ENCODE results near the gene RNF34. TPM values are rescaled to one million over a fixed set of nuclear protein-coding genes. Genes with fewer than 3 reads are reported as not detected.
A peak's percentile ranks its signal among the peaks of the same experiment; 100 is the strongest.

The RNF34 gene
- total and polyA plus RNA-seq, 4 experiments from 2014 or later = 61.3 to 95.3 (median 86.7) TPM

DNA sequence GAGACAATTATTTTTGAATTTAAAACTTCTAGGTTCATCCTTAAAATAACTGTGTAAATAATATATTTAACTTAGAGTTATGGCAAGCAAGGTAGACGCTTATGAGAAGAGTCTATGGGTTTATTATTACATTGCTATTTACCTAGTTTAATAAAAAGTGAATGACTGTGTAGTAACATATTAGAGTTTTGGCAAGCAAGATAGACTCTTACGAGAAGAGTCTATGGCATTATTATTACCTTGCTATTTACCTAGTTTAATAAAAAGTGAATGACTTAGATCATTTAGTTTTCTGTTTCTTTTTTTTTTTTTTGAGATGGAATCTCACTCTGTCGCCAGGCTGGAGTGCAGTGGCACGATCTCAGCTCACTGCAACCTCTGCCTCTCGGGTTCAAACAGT, 3.8 kb downstream of the RNF34 start:
- H3K9me3 ChIP-seq (ENCODE audit: control insufficient read depth in 1 of 2, low read length in 2 of 2) = no peaks in the 10 kb centered on the region
- H3K4me1 ChIP-seq (ENCODE audit: insufficient read depth, low read length) = peaks cover 47% of the 10 kb centered on the region
- CTCF ChIA-PET (ENCODE audit: partially characterized antibody) = no interaction called here
- Mint-ChIP-seq H3K9me3 (no peaks in the 10 kb centered on the region), H3K27ac (no peak overlapping the region), H3K27me3 (no peaks in the 10 kb centered on the region), H3K4me3 (peak overlapping the region in 1 of 8 donors; percentile 13), H3K36me3 (peaks cover 16 to 60% of the 10 kb centered on the region in 2 donors), H3K4me1 (peaks cover 31 to 76% (median 45%) of the 10 kb centered on the region in 4 donors)
- no peak overlapping the region for H3K27ac ChIP-seq (ENCODE audit: low read depth, low read length)
- no peak overlapping the region for H3K4me3 ChIP-seq (ENCODE audit: low read length in 2 of 2)
- POLR2A ChIA-PET (ENCODE audit: partially characterized antibody) = no interaction called here
- peaks cover 31% of the 10 kb centered on the region for H3K36me3 ChIP-seq (ENCODE audit: insufficient read depth, low read length)
- no peaks in the 10 kb centered on the region for H3K27me3 ChIP-seq (ENCODE audit: insufficient read depth, low read length)
- intact Hi-C loops (cut with micrococcal nuclease) = loop anchor here (10.0 kb wide), 2 partner anchors 271 to 821 kb away; partner anchors contain the start of gene DIABLO
- no peak for DNase-seq

DNA sequence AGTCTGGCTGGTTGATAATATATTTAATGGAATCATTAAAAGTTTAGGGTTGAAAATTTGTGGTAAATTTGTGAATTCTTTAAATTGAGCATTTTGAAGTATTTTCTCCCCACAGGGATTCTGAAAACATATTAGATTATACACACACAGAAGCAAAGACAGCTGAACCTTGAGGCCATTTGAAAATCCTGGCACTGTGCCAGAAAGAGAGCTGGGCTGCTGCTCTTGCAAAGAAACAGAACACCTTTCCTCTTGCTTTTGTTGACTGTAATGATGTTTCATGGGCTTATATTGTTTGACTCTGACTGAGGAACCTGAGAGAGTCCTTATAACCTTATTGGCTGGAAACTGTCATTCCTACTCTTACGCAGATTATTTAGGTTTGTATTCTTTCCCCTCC, 4.8 kb downstream of the RNF34 start:
- no peaks in the 10 kb centered on the region for H3K27me3 Mint-ChIP-seq
- Histone ChIP-seq H3K36me3 (ENCODE audit: insufficient read depth, low read length) (peaks cover 31% of the 10 kb centered on the region), H3K9me3 (ENCODE audit: control insufficient read depth in 1 of 2, low read length in 2 of 2) (no peaks in the 10 kb centered on the region), H3K4me3 (ENCODE audit: low read length in 2 of 2) (no peak overlapping the region), H3K27me3 (ENCODE audit: insufficient read depth, low read length) (no peaks in the 10 kb centered on the region), H3K4me1 (ENCODE audit: insufficient read depth, low read length) (peaks cover 39% of the 10 kb centered on the region), H3K27ac (ENCODE audit: low read depth, low read length) (no peak overlapping the region)
- peaks cover 28 to 71% (median 43%) of the 10 kb centered on the region in 4 donors for H3K4me1 Mint-ChIP-seq
- H3K9me3 Mint-ChIP-seq = no peaks in the 10 kb centered on the region
- DNase-seq = no peak
- H3K27ac Mint-ChIP-seq = peak overlapping the region in 3 of 7 donors; percentile 11 to 56 (median 22)
- H3K36me3 Mint-ChIP-seq = peaks cover 16 to 62% of the 10 kb centered on the region in 2 donors
- CTCF ChIA-PET (ENCODE audit: partially characterized antibody) = no interaction called here
- POLR2A ChIA-PET (ENCODE audit: partially characterized antibody) = no interaction called here
- intact Hi-C loops (cut with micrococcal nuclease) = loop anchor here (10.0 kb wide), 2 partner anchors 270 to 820 kb away; partner anchors contain the start of gene DIABLO
- H3K4me3 Mint-ChIP-seq = peak overlapping the region in 1 of 8 donors; percentile 8

DNA sequence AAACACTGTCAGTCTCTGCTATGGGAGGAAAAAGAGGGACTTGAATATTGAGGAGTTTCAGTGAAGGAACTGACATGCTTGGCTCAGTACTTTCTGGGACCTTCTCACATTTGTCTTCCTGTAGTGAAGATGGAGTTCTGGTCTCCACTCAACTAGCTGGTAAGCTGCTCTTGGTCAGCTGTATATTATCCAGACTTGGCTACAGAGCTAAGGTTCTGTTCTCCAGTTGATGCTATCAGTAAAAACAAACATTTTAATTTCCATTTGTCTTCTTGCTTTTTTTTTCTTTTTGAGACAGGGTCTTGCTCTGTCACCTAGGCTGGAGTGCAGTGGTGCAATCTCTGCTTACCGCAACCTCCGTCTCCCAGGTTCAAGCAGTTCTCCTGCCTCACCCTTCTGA, 5.3 kb downstream of the RNF34 start:
- intact Hi-C loops (cut with micrococcal nuclease) = loop anchor here (10.0 kb wide), 2 partner anchors 270 to 820 kb away; partner anchors contain the start of gene DIABLO
- H3K27ac Mint-ChIP-seq = peak overlapping the region in 1 of 7 donors; percentile 56

DNA sequence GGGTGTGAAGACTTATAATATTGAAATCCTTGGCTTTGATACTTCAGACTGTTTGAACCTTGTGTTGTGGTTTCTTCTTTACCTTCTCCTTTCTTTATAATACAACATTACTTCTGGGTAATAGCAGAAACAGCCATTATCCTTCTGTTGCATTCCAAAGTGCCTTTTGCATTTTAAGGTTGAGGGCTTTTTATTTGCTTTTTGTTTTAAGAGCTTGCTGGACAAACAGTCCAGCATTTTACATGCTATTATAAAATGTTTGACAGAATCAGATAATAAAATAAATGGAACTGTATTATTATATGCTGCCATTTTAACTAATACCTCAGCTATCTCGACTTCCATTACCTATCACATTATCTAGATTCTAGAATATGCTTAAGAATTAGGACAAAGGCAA, 14.0 kb downstream of the RNF34 start:
- Mint-ChIP-seq H3K4me1 (peaks cover 14 to 44% (median 29%) of the 10 kb centered on the region in 4 donors), H3K36me3 (peaks cover 23 to 52% of the 10 kb centered on the region in 2 donors), H3K9me3 (no peaks in the 10 kb centered on the region), H3K4me3 (no peak overlapping the region), H3K27ac (peak overlapping the region in 2 of 7 donors; percentile 13 to 55), H3K27me3 (no peaks in the 10 kb centered on the region)
- no peak overlapping the region for H3K4me3 ChIP-seq (ENCODE audit: low read length in 2 of 2)
- no peak for DNase-seq
- H3K27ac ChIP-seq (ENCODE audit: low read depth, low read length) = no peak overlapping the region
- no peaks in the 10 kb centered on the region for H3K27me3 ChIP-seq (ENCODE audit: insufficient read depth, low read length)
- CTCF ChIA-PET (ENCODE audit: partially characterized antibody) = interaction anchor here (0.8 to 1.1 kb wide), 3 partner anchors 12 to 62 kb away, joined by 3 to 4 read pairs (median 4); no protein-coding TSS in a partner anchor
- intact Hi-C loops (cut with micrococcal nuclease) = no loop called here
- peaks cover 34% of the 10 kb centered on the region for H3K36me3 ChIP-seq (ENCODE audit: insufficient read depth, low read length)
- POLR2A ChIA-PET (ENCODE audit: partially characterized antibody) = no interaction called here
- peaks cover 11% of the 10 kb centered on the region for H3K4me1 ChIP-seq (ENCODE audit: insufficient read depth, low read length)
- no peaks in the 10 kb centered on the region for H3K9me3 ChIP-seq (ENCODE audit: control insufficient read depth in 1 of 2, low read length in 2 of 2)

More for the DNA sequence above, 5.3 kb downstream of the RNF34 start:
- Histone ChIP-seq H3K27me3 (ENCODE audit: insufficient read depth, low read length) (no peaks in the 10 kb centered on the region), H3K27ac (ENCODE audit: low read depth, low read length) (no peak overlapping the region), H3K4me1 (ENCODE audit: insufficient read depth, low read length) (peaks cover 39% of the 10 kb centered on the region), H3K36me3 (ENCODE audit: insufficient read depth, low read length) (peaks cover 31% of the 10 kb centered on the region), H3K9me3 (ENCODE audit: control insufficient read depth in 1 of 2, low read length in 2 of 2) (no peaks in the 10 kb centered on the region), H3K4me3 (ENCODE audit: low read length in 2 of 2) (no peak overlapping the region)
- Mint-ChIP-seq H3K4me1 (peaks cover 28 to 67% (median 44%) of the 10 kb centered on the region in 4 donors), H3K36me3 (peaks cover 16 to 58% of the 10 kb centered on the region in 2 donors), H3K27me3 (no peaks in the 10 kb centered on the region), H3K4me3 (no peak overlapping the region), H3K9me3 (no peaks in the 10 kb centered on the region)
- CTCF ChIA-PET (ENCODE audit: partially characterized antibody) = interaction anchor here (0.5 to 2.1 kb wide), 3 partner anchors 32 to 277 kb away, joined by 3 to 7 read pairs (median 4); no protein-coding TSS in a partner anchor
- POLR2A ChIA-PET (ENCODE audit: partially characterized antibody) = no interaction called here
- no peak for DNase-seq

DNA sequence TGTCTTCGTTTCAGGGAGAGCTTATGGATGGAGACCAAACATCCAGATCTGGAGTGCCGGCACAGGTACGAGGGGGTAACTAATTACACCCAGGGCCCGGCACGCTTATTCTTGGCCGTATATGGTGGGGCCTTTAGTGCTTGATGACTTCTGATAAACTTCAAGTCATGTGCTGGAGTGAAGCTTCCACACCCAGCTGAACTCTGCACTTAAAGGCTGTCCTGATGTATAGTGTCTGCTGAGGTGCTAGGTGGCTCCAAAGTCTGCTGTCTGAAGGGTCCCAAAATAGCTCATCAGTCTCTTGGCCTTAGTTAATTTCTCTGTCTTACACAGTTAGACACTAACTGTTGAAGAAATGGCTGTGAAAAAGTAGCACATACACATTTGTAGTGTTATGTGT, 17.9 kb downstream of the RNF34 start:
- peaks cover 41 to 77% of the 10 kb centered on the region in 2 donors for H3K36me3 Mint-ChIP-seq
- no peaks in the 10 kb centered on the region for H3K27me3 ChIP-seq (ENCODE audit: insufficient read depth, low read length)
- ChIA-PET CTCF (ENCODE audit: partially characterized antibody) (no interaction called here), POLR2A (ENCODE audit: partially characterized antibody) (interaction anchor here (1.0 kb wide), 1 partner anchor 18 kb away, joined by 6 read pairs; the partner anchor contains the start of gene RNF34)
- peaks cover 7% of the 10 kb centered on the region for H3K4me1 ChIP-seq (ENCODE audit: insufficient read depth, low read length)
- intact Hi-C loops (cut with micrococcal nuclease) = no loop called here
- H3K27ac Mint-ChIP-seq = peak overlapping the region in 2 of 7 donors; percentile 29 to 36
- H3K4me3 ChIP-seq (ENCODE audit: low read length in 2 of 2) = no peak overlapping the region
- H3K9me3 ChIP-seq (ENCODE audit: control insufficient read depth in 1 of 2, low read length in 2 of 2) = no peaks in the 10 kb centered on the region
- H3K27me3 Mint-ChIP-seq = no peaks in the 10 kb centered on the region
- H3K27ac ChIP-seq (ENCODE audit: low read depth, low read length) = no peak overlapping the region
- H3K4me1 Mint-ChIP-seq = peaks cover 17 to 31% (median 23%) of the 10 kb centered on the region in 4 donors
- H3K9me3 Mint-ChIP-seq = no peaks in the 10 kb centered on the region
- H3K36me3 ChIP-seq (ENCODE audit: insufficient read depth, low read length) = peaks cover 61% of the 10 kb centered on the region
- no peak overlapping the region for H3K4me3 Mint-ChIP-seq
- no peak for DNase-seq

DNA sequence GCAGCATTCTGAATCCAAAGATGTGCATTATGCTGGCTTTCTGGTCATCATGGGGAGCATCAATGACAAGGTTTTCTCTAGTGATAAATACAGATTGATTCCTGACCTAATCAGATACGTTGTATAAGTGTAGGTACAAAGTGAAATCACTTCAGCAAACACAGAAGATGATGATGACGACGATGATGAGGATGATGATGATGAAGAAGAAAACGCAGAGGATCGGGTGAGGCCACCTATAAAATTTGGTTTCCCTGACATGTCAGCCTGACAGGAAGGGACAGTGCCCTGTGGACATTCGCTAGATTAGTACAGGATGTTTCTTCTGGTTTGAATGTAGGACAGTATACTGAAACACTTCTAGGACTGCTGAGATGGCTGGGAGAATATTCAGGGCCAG, 20.2 kb downstream of the RNF34 start:
- Histone ChIP-seq H3K36me3 (ENCODE audit: insufficient read depth, low read length) (peaks cover 77% of the 10 kb centered on the region), H3K4me3 (ENCODE audit: low read length in 2 of 2) (no peak overlapping the region), H3K9me3 (ENCODE audit: control insufficient read depth in 1 of 2, low read length in 2 of 2) (no peaks in the 10 kb centered on the region), H3K4me1 (ENCODE audit: insufficient read depth, low read length) (peaks cover 7% of the 10 kb centered on the region), H3K27me3 (ENCODE audit: insufficient read depth, low read length) (no peaks in the 10 kb centered on the region), H3K27ac (ENCODE audit: low read depth, low read length) (no peak overlapping the region)
- DNase-seq = no peak
- peaks cover 16 to 22% (median 17%) of the 10 kb centered on the region in 4 donors for H3K4me1 Mint-ChIP-seq
- peak overlapping the region in 5 of 7 donors; percentile 52 to 89 (median 55) for H3K27ac Mint-ChIP-seq
- H3K36me3 Mint-ChIP-seq = peaks cover 46 to 84% of the 10 kb centered on the region in 2 donors
- H3K27me3 Mint-ChIP-seq = no peaks in the 10 kb centered on the region
- POLR2A ChIA-PET (ENCODE audit: partially characterized antibody) = interaction anchor here (1.1 kb wide), 1 partner anchor 20 kb away, joined by 3 read pairs; the partner anchor contains the start of gene RNF34
- intact Hi-C loops (cut with micrococcal nuclease) = no loop called here
- CTCF ChIA-PET (ENCODE audit: partially characterized antibody) = interaction anchor here (1.0 to 1.3 kb wide), 2 partner anchors 19 to 23 kb away, joined by 3 to 4 read pairs; no protein-coding TSS in a partner anchor
- H3K4me3 Mint-ChIP-seq = no peak overlapping the region
- no peaks in the 10 kb centered on the region for H3K9me3 Mint-ChIP-seq

DNA sequence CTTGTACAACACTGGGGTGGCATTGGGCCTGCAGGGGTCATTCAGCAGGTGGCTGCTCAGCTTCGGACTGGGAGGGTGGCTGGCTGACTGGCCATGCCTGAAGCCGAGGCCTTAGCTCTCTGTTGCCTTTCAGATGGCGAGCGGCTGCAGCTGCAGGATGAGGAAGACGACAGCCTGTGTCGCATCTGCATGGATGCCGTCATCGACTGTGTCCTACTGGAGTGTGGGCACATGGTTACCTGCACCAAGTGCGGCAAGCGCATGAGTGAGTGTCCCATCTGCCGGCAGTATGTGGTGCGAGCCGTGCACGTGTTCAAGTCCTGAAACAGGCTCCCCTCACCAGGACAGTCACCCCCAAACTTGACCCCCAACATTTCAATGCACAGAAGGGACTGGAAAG, 23.3 kb downstream of the RNF34 start:
- peaks cover 34 to 84% of the 10 kb centered on the region in 2 donors for H3K36me3 Mint-ChIP-seq
- no peak overlapping the region for H3K4me3 Mint-ChIP-seq
- intact Hi-C loops (cut with micrococcal nuclease) = no loop called here
- H3K27me3 ChIP-seq (ENCODE audit: insufficient read depth, low read length) = no peaks in the 10 kb centered on the region
- no peak for DNase-seq
- H3K27ac Mint-ChIP-seq = peak overlapping the region in 2 of 7 donors; percentile 35 to 46
- ChIA-PET POLR2A (ENCODE audit: partially characterized antibody) (interaction anchor here (1.0 kb wide), 1 partner anchor 89 kb away, joined by 3 read pairs; no protein-coding TSS in a partner anchor), CTCF (ENCODE audit: partially characterized antibody) (interaction anchor here (0.6 to 3.3 kb wide), 4 partner anchors 10 to 221 kb away, joined by 3 to 24 read pairs (median 4); no protein-coding TSS in a partner anchor)
- H3K27ac ChIP-seq (ENCODE audit: low read depth, low read length) = no peak overlapping the region
- H3K27me3 Mint-ChIP-seq = no peaks in the 10 kb centered on the region
- peaks cover 0 to 9% (median 4%) of the 10 kb centered on the region in 4 donors for H3K4me1 Mint-ChIP-seq
- no peaks in the 10 kb centered on the region for H3K9me3 ChIP-seq (ENCODE audit: control insufficient read depth in 1 of 2, low read length in 2 of 2)
- H3K4me1 ChIP-seq (ENCODE audit: insufficient read depth, low read length) = no peaks in the 10 kb centered on the region
- no peak overlapping the region for H3K4me3 ChIP-seq (ENCODE audit: low read length in 2 of 2)
- no peaks in the 10 kb centered on the region for H3K9me3 Mint-ChIP-seq
- H3K36me3 ChIP-seq (ENCODE audit: insufficient read depth, low read length) = peaks cover 69% of the 10 kb centered on the region
